ENCODE results near the gene GLRX5.
"Not testable (repeated sequence)": the region's sequence is repeated elsewhere in the genome, so short reads cannot be mapped to it uniquely, and the experiment has no call there.

The GLRX5 gene

DNA sequence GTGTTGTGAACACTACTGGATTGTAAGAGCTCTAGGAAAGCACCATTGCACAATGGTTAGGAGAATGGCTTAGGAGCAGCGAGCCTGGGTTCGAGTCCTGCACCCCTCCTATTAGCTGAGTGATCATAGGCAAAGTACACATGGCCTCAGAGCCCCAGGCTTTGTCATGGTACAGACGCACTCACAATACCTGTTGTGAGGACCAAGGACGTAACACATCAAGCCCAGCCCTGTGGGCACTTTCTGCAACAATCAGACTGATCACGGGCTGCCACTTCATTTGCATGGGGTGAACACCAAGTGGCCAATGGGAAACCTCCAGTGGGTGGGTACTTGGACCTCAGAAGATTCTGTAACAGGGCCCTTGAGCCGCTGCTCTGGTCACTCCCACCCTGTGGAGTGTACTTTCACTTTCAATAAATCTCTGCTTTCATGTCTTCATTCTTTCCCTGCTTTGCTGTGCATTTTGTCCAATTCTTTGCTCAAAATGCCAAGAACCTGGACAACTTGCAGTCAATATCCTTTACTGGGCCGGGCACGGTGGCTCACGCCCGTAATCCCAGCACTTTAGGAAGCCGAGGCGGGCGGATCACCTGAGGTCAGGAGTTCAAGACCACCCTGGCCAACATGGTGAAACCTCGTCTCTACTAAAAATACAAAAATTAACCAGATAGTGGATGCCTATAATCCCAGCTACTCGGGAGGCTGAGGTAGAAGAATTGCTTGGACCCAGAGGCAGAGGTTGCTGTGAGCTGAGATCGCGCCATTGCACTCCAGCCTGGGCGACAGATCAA, 28.2 kb downstream of the GLRX5 start:
- no peak for DNase-seq

DNA sequence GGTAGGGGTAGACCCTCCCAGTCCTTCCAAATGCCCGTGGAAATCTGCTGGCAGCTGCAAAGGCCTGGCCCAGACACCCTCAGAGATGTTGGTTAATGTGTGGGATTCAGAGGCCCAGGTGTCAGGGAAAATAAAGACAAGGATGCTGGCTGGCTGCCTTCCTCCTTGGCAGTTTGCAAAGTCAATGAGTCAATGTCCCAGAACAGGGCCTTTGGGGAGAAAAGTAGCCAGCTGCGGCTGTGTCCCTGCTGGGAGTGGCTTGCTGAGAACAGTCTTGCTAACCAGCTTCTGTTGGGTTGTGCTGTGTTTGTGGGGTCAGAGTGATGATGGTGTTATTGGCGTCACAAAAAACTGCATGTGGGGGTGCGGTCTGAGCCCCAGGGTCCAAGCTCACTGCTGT, 29.2 kb downstream of the GLRX5 start:
- DNase-seq, result no peak

GRCh38 chr14:95569440-95569839, 34.6 kb downstream of the GLRX5 start:
- DNase-seq, result no peak

GRCh38 chr14:95573313-95573712, 38.5 kb downstream of the GLRX5 start:
- DNase-seq, result no peak

GRCh38 chr14:95575840-95576473, 41.1 kb downstream of the GLRX5 start:
- DNase-seq, result no peak

GRCh38 chr14:95577067-95577800, 42.4 kb downstream of the GLRX5 start:
- DNase-seq, result no peak

DNA sequence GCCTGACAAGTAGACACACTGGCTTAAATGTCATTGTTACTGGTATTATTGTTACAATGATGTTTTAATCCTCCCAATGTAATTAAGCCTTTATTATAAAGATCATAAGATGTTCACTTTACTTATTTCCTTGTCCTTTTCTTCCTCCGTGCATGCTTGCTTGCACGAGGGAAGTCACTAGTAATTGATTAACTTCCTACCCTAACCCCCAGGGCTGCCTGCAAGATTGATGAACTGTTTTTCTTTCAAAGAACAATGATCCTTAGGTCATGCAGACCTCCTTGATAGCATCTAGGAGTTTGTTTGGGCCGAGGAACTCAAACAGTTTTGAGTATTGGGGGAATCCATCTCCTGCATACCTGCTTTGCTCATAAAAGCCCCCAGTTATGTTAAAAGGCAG, 43.0 kb downstream of the GLRX5 start:
- no peak for DNase-seq

DNA sequence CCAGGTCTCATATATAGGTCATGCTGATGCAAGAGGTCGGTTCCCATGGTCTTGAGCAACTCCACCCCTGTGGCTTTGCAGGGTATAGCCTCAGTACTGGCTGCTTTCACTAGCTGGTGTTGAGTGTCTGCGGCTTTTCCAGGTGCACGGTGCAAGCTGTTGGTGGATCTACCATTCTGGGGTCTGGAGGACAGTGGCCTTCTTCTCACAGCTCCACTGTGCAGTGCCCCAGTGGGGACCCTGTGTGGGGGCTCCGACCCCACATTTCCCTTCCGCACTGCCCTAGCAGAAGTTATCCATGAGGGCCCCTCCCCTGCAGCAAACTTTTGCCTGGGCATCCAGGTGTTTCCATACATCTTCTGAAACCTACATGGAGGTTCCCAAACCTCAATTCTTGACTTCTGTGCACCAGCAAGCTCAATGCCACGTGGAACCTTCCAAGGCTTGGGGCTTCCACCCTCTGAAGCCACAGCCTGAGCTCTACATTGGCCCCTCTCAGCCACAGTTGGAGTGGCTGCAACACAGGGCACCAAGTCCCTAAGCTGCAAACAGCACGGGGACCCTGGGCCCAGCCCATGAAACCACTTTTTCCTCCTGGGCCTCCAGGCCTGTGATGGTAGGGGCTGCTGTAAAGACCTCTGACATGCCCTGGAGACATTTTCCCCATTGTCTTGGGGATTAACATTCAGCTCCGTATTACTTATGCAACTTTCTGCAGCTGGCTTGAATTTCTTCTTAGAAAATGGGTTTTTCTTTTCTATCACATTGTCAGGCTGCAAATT, 49.2 kb downstream of the GLRX5 start:
- not testable (repeated sequence) for DNase-seq

DNA sequence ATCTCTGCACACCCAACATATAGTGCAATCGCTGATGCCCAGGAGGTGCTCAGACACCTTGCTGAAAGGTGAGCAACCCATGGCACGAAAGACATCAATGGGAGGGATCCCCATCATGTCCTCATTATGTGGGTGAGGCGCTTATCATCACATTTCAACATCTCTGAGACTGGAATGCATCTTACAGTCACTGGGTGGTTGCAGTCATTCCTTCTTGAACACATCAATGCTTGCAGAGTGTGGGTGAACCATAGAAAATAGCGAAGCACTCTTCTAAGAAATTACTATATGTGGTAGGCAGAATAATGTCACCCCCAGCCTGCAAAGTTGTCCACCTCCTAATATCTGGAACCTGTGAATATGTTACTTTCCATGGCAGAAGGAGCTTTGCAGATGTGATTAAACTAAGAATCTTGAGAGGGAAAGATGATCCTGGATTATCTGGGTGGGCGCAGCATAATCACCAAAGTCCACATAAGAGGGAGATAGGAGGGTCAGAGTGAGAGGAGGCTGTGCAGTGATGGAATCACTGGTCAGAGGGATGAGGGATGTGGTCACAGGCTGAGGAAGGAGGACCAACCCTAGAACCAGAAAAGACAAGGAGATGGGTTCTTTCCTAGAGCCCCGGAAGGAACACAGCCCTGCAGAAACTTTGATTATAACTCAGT, 51.2 kb downstream of the GLRX5 start:
- DNase-seq, result no peak

GRCh38 chr14:95591182-95591581, 56.3 kb downstream of the GLRX5 start:
- not testable (repeated sequence) for DNase-seq
